Upper lobe of left lung (tissue), 4 donors: ENCODE data around the gene SH3BP4.

Source experiments
- EP300 ChIP-seq, 4 donors: sonication (generic); formaldehyde crosslinking; IDR thresholded peaks; one replicate each; pipeline ENCODE4 v1.5.1; 2017; ENCODE audit warnings: antibody characterized with exemption in 4 of 4, control low read depth in 2 of 4
- POLR2A ChIP-seq, 4 donors: fragments of 450-650 bp; IDR thresholded peaks; one replicate each; pipeline ENCODE4 v1.5.1; 2016 to 2017; ENCODE audit warnings: antibody characterized with exemption in 4 of 4, mild to moderate bottlenecking in 2 of 4
- POLR2AphosphoS5 ChIP-seq, 2 donors: sonication (generic); formaldehyde crosslinking; IDR thresholded peaks; one replicate each; pipeline ENCODE4 v1.5.1; 2017; ENCODE audit warnings: antibody characterized with exemption in 2 of 2
- TF ChIP-seq, protein P1 (sequence below), 6 experiments: fragments of 450-650 bp in 4 of 6; fragments of 200-600 bp in 2 of 6; sonication (generic) in 2 of 6; IDR thresholded peaks; one replicate each; pipeline ENCODE4 v1.5.1; 2016 to 2019; ENCODE audit warnings: antibody characterized with exemption in 6 of 6

DNA sequence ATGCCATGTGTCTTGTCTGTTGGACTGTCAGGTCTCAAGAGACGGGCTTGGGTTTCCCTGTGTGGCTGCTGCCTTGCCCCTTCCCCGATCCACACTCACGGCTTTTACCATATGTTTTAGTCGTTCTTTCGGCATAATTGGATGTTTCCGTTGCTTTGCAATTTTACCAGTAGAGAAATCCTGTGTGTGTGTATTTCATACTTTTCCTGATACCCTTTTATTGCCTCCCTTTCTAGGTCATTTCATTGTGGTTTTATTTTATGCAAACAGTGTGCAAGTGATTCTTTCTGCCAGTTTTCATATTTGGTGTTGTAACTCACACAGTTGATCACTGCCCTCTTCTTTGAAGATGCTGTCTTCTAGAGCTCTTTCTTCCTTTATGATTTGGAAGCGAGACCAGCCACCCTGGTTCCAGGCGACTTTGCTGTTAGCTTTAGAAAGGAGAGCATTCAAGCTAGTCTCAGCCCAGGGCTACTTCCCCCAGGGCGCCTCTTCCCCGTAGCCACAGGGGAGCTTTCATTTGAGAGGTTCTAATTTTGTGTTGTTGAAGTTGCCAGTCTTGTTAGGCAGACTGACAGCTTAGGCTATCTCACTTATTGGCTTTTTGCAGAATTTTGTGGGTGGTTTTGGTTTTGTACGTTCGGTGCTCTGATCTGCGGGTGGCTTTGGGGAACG lies 17.0 kb downstream of the SH3BP4 start:
- TF ChIP-seq EP300 (IDR thresholded peaks at IDR 0.05): no peak
- TF ChIP-seq POLR2A (IDR thresholded peaks at IDR 0.05): no peak
- TF ChIP-seq, protein P1, sequence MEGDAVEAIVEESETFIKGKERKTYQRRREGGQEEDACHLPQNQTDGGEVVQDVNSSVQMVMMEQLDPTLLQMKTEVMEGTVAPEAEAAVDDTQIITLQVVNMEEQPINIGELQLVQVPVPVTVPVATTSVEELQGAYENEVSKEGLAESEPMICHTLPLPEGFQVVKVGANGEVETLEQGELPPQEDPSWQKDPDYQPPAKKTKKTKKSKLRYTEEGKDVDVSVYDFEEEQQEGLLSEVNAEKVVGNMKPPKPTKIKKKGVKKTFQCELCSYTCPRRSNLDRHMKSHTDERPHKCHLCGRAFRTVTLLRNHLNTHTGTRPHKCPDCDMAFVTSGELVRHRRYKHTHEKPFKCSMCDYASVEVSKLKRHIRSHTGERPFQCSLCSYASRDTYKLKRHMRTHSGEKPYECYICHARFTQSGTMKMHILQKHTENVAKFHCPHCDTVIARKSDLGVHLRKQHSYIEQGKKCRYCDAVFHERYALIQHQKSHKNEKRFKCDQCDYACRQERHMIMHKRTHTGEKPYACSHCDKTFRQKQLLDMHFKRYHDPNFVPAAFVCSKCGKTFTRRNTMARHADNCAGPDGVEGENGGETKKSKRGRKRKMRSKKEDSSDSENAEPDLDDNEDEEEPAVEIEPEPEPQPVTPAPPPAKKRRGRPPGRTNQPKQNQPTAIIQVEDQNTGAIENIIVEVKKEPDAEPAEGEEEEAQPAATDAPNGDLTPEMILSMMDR (IDR thresholded peaks at IDR 0.05): no peak
- TF ChIP-seq POLR2AphosphoS5 (IDR thresholded peaks at IDR 0.05): no peak
